ENCODE measurements around the gene WDR90.
A peak's percentile ranks its signal among the peaks of the same experiment; 100 is the strongest.

The WDR90 gene

DNA sequence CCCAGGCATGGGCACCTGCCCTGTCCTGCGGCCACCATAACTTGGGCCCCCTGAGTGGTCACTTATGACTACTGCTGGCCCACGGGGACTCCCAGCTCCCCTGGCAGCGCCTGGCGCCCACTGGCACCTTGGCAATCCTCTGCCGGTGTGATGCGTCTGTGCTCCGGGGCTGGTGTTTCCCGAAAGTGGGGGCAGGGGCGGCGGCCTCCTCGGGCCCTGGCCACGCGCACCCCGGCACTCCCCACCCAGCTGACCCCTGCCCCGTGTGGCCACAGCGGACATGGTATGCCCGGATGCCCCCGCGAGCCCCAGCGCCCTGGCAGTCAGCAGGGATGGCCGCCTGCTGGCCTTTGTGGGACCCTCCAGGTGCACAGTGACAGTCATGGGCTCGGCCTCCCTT, 8.3 kb downstream of the WDR90 start:
- no peak for DNase-seq (ENCODE audit: low read depth)
- no peak overlapping the region for H3K4me3 ChIP-seq (ENCODE audit: low read depth, low read length)
- TF ChIP-seq, protein P1, sequence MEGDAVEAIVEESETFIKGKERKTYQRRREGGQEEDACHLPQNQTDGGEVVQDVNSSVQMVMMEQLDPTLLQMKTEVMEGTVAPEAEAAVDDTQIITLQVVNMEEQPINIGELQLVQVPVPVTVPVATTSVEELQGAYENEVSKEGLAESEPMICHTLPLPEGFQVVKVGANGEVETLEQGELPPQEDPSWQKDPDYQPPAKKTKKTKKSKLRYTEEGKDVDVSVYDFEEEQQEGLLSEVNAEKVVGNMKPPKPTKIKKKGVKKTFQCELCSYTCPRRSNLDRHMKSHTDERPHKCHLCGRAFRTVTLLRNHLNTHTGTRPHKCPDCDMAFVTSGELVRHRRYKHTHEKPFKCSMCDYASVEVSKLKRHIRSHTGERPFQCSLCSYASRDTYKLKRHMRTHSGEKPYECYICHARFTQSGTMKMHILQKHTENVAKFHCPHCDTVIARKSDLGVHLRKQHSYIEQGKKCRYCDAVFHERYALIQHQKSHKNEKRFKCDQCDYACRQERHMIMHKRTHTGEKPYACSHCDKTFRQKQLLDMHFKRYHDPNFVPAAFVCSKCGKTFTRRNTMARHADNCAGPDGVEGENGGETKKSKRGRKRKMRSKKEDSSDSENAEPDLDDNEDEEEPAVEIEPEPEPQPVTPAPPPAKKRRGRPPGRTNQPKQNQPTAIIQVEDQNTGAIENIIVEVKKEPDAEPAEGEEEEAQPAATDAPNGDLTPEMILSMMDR (IDR thresholded peaks at IDR 0.05; ENCODE audit: insufficient read depth, low read depth, low read length, missing control alignments), result no peak

DNA sequence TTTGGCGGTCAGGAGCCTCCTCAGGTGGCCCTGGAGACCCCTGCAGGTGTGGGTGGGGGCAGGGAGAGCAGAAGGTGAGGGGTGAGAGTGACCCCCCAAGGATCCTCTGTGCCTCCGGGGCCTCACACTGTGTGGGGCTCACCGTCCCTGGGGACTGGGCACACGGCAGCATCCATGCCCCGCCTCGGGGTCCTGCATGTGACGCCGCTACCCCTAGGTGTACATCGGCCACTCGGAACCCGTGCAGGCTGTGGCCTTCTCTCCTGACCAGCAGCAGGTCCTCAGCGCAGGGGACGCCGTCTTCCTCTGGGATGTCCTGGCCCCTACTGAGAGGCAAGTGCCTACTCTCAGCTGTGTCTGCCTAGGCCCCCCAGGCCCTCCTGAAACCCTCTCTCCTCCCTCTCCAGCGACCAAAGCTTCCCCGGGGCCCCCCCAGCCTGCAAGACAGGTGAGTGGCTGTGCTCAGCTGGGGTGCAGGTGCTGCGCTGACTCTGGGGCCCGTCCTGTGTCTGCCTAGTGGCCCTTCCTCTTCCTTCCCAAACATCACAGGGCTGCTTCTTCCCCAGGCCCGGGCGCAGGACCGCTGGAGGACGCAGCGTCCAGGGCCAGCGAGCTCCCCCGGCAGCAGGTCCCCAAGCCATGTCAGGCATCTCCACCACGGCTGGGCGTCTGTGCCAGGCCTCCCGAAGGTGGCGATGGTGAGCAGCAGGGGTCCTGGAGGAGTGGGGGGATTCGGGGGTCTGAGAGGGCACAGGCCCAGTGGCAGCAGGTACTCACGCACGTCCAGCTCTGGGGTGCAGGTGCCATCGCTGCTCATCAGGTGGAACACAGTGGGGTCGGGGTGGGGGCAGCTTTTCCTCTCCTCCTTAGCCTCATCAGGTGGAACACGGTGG, 9.8 kb downstream of the WDR90 start:
- TF ChIP-seq, protein P1 (IDR thresholded peaks at IDR 0.05; ENCODE audit: insufficient read depth, low read depth, low read length, missing control alignments), result no peak
- DNase-seq (ENCODE audit: low read depth), result no peak
- H3K4me3 ChIP-seq (ENCODE audit: low read depth, low read length), result no peak overlapping the region

DNA sequence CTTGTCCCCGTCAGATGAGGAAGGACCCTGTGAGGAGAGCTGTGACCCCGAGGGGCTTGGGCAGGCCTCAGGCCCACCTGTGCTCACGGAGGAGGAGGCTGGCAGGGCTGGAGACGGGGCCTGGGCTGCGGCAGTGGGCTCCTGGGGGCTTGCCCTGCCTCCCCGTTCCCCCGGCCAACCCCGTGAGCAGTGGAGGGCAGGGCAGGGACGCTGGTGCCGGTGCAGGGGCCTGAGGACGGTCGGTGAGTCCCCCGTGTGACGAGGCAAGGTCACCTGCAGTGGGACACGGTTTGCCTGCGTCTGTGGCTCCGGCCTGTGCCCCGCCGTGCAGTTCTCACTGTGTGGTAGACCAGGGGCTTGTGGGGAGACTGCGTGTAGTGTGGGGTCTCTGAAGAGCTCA, 10.5 kb downstream of the WDR90 start:
- H3K4me3 ChIP-seq (ENCODE audit: low read depth, low read length), result no peak overlapping the region
- TF ChIP-seq, protein P1 (IDR thresholded peaks at IDR 0.05; ENCODE audit: insufficient read depth, low read depth, low read length, missing control alignments), result no peak
- DNase-seq (ENCODE audit: low read depth), result no peak

DNA sequence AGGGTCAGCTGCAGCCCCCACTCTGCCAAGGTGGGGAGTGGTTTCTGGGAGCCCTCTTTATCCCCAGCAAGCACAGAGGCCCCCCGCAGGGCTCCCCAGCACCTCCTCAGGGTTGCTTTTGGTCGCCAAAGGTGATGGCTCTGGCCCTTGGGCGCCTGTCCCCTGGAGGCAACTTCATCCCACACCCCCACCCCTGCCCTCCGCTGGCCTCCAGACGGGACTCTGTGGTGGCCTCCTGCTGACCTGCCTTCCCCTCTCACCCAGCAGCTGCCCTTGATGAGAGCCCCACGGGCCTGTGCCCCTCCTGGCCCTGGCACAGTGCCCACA, 10.9 kb downstream of the WDR90 start:
- no peak overlapping the region for H3K4me3 ChIP-seq (ENCODE audit: low read depth, low read length)
- DNase-seq (ENCODE audit: low read depth), result no peak
- TF ChIP-seq, protein P1 (IDR thresholded peaks at IDR 0.05; ENCODE audit: insufficient read depth, low read depth, low read length, missing control alignments), result no peak

DNA sequence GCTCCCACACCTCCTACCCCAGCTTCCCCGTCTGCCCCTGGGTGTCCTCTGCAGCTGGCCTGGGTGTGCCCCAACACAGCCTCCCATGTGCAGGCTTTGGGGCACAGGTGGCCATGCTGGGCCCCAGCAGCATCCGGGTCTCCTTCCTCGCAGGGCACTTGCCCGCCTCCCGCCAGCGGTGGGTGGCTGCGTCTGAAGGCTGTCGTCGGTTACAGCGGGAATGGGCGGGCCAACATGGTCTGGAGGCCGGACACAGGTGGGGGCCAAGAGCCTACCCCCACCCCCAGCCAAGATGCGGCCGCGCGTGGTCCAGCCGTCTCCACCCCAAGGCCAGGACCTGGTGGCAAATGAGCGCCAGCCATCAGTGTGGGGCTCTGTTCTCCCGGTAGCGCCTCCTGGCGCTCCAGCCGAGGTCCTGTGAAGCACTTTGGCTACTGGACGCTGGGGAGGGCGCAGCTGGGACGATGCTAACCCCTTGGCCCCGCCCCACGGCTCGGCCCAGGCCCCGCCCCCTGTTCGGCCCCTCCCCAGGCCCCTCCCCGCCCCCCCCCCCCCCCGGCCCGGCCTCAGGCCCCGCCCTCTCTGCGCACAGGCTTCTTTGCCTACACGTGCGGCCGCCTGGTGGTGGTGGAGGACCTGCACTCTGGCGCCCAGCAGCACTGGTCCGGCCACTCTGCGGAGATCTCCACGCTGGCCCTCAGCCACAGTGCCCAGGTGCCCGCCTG, 11.5 kb downstream of the WDR90 start:
- peak; percentile 92 for DNase-seq (ENCODE audit: low read depth)
- no peak overlapping the region for H3K4me3 ChIP-seq (ENCODE audit: low read depth, low read length)
- TF ChIP-seq, protein P1 (IDR thresholded peaks at IDR 0.05; ENCODE audit: insufficient read depth, low read depth, low read length, missing control alignments), result peak; percentile 39

DNA sequence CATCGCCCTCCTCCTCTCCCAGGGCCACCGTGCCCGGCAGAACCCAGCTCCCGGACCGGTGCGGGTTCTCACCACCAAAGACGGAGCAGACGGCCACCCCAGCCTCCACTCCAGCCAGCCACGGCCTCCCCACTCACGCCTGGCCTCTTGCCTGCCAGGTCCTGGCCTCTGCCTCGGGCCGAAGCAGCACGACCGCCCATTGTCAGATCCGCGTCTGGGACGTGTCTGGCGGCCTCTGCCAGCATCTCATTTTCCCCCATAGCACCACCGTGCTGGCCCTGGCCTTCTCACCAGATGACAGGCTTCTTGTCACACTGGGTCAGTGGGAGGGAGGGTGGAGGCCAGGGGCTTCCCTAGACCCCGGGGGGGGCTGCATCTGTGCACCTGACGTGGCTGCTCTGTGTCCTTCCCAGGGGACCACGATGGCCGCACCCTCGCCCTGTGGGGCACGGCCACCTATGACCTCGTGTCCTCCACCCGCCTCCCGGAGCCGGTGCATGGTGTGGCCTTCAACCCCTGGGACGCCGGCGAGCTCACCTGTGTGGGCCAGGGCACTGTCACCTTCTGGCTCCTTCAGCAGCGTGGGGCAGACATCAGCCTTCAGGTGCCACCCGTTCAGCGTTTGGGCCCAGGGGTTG, 12.1 kb downstream of the WDR90 start:
- no peak for DNase-seq (ENCODE audit: low read depth)
- TF ChIP-seq, protein P1 (IDR thresholded peaks at IDR 0.05; ENCODE audit: insufficient read depth, low read depth, low read length, missing control alignments), result no peak
- no peak overlapping the region for H3K4me3 ChIP-seq (ENCODE audit: low read depth, low read length)

All from GM12865 (cell line).